ENCODE data around the gene ACAA1. TPM values are rescaled to one million over a fixed set of nuclear protein-coding genes. Genes with fewer than 3 reads are reported as not detected.

Gene ACAA1
- total RNA-seq, 6 experiments from 2014 or later: 192 to 441 (median 309) TPM

GRCh38 chr3:38126121-38126892 lies 10.6 kb downstream of the ACAA1 start:
- DNase-seq (peak; percentile 8 to 49 (median 35)), ATAC-seq (no peak)
- TF ChIP-seq CTCF (IDR thresholded peaks at IDR 0.05) (no peak), POLR2A (IDR thresholded peaks at IDR 0.05) (no peak)
- H3K9me3 ChIP-seq: no peaks in the 10 kb centered on the region
- H3K36me3 ChIP-seq: peaks cover 0 to 94% (median 56%) of the 10 kb centered on the region in 4 donors
- intact Hi-C loops (cut with DNase I): loop anchor here in 1 of 2 donors (10.0 kb wide), 1 partner anchor 348 kb away; no protein-coding TSS in a partner anchor
- peak overlapping the region in 1 of 3 donors; percentile 90 for H3K27ac ChIP-seq
- no peak overlapping the region for H3K4me3 ChIP-seq
- WGBS (ENCODE audit: insufficient coverage, low coverage, low lambda C conversion rate, missing lambda C conversion rate): 86% methylated on average over 1 of the region's 6 CpGs
- no peaks in the 10 kb centered on the region for H3K27me3 ChIP-seq
- H3K4me1 ChIP-seq: peaks cover 0 to 86% (median 42%) of the 10 kb centered on the region in 4 donors

GRCh38 chr3:38125305-38126120 lies 11.4 kb downstream of the ACAA1 start:
- DNase-seq (peak; percentile 47 to 95 (median 90)), ATAC-seq (peak; percentile 70 to 78 (median 76))
- intact Hi-C loops (cut with DNase I): loop anchor here in 1 of 2 donors (10.0 kb wide), 1 partner anchor 349 kb away; no protein-coding TSS in a partner anchor

GRCh38 chr3:38124324-38125122 lies 12.4 kb downstream of the ACAA1 start:
- peaks cover 0 to 89% (median 59%) of the 10 kb centered on the region in 4 donors for H3K36me3 ChIP-seq
- intact Hi-C loops (cut with DNase I): loop anchor here in 1 of 2 donors (10.0 kb wide), 1 partner anchor 350 kb away; no protein-coding TSS in a partner anchor
- peak; percentile 2 to 61 (median 52) for DNase-seq

More at GRCh38 chr3:38125305-38126120, 11.4 kb downstream of the ACAA1 start:
- Histone ChIP-seq H3K9me3 (no peaks in the 10 kb centered on the region), H3K4me1 (peaks cover 0 to 84% (median 42%) of the 10 kb centered on the region in 4 donors), H3K4me3 (peak overlapping the region in 2 of 3 donors; percentile 27 to 28), H3K36me3 (peaks cover 0 to 94% (median 60%) of the 10 kb centered on the region in 4 donors), H3K27me3 (no peaks in the 10 kb centered on the region), H3K27ac (peak overlapping the region in 2 of 3 donors; percentile 51 to 90)
- TF ChIP-seq CTCF (IDR thresholded peaks at IDR 0.05) (no peak), POLR2A (IDR thresholded peaks at IDR 0.05) (no peak)
- 44% methylated on average over 9 of the region's 11 CpGs for WGBS (ENCODE audit: insufficient coverage, low coverage, low lambda C conversion rate, missing lambda C conversion rate)

More at GRCh38 chr3:38124324-38125122, 12.4 kb downstream of the ACAA1 start:
- Histone ChIP-seq H3K9me3 (no peaks in the 10 kb centered on the region), H3K27ac (peak overlapping the region in 1 of 3 donors; percentile 90), H3K27me3 (no peaks in the 10 kb centered on the region), H3K4me1 (peaks cover 0 to 78% (median 37%) of the 10 kb centered on the region in 4 donors), H3K4me3 (peak overlapping the region in 1 of 3 donors; percentile 27)
- peak in 1 of 4 donors; percentile 23 for ATAC-seq
- TF ChIP-seq CTCF (IDR thresholded peaks at IDR 0.05): no peak
- TF ChIP-seq POLR2A (IDR thresholded peaks at IDR 0.05): no peak
- 44% methylated on average over 6 of the region's 7 CpGs for WGBS (ENCODE audit: insufficient coverage, low coverage, low lambda C conversion rate, missing lambda C conversion rate)

Measured in right lobe of liver (tissue), 6 donors.